GM19397 (cell line): Measurements from ENCODE around the gene LRRC42.
"Not testable (repeated sequence)": the region's sequence is repeated elsewhere in the genome, so short reads cannot be mapped to it uniquely, and the experiment has no call there.

ENCODE experiments used
- ATAC-seq: cut with Tn5 transposase; IDR thresholded peaks from one replicate; pipeline ENCODE4 v1.9.1; 2021; ENCODE audit warnings: mild to moderate bottlenecking, moderate library complexity; ENCODE audit not compliant: unreplicated experiment

LRRC42 gene

DNA sequence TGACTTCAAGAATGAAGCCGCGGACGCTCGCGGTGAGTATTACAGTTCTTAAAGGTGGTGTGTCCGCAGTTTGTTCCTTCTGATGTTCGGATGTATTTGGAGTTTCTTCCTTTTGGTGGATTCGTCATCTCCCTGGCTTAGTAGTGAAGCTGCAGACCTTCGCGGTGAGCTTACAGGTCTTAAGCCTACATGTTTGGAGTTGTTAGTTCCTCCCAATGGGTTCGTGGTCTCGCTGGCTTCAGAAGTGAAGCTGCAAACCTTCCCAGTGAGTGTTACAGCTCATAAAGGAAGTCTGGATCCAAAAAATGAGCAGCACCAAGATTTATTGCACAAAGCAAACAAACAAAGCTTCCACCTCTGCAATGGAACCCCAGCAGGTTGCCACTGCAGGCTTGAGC, 57.1 kb downstream of the LRRC42 start:
- ATAC-seq = no peak

DNA sequence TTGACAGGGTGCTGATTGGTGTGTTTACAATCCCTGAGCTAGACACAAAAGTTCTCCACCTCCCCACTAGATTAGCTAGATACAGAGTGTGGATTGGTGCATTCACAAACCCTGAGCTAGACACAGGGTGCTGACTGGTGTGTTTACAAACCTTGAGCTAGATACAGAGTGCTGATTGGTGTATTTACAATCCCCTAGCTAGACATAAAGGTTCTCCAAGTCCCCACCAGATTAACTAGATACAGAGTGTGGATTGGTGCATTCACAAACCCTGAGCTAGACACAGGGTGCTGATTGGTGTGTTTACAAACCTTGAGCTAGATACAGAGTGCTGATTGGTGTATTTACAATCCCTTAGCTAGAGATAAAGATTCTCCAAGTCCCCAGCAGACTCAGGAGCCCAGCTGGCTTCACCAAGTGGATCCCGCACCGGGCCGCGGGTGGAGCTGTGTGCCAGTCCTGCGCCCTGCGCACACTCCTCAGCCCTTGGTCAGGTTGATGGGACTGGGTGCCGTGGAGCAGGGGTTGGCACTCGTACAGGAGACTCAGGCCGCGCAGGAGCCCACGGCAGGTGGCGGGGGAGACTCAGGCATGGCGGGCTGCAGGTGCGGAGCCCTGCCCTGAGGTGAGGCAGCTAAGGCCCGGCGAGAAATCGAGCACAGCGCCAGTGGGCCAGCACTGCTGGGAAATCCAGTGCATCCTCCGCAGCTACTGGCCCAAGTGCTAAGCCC, 57.8 kb downstream of the LRRC42 start:
- not testable (repeated sequence) for ATAC-seq

DNA sequence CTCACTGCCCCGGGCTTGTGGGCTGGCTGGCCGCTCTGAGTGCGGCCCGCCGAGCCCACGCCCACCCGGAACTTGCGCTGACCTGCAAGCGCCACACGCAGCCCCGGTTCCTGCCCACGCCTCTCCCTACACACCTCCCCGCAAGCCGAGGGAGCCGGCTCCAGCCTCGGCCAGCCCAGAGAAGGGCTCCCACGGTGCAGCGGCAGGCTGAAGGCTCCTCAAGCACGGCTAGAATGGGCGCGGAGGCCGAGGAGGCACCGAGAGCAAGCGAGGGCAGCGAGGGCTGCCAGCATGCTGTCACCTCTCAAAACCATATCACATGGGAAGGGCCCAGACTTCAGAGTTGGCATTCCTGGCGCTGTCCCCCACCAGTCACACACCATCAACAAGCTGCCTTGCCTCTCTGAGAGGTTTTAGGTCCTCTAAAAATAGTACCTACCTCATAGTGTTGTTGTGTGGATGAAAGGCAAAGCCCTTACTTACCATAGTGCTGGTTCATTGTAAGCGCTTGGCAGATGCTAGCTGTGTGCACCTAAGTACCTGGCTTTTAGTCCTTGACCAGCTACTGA, 58.4 kb downstream of the LRRC42 start:
- ATAC-seq = no peak

DNA sequence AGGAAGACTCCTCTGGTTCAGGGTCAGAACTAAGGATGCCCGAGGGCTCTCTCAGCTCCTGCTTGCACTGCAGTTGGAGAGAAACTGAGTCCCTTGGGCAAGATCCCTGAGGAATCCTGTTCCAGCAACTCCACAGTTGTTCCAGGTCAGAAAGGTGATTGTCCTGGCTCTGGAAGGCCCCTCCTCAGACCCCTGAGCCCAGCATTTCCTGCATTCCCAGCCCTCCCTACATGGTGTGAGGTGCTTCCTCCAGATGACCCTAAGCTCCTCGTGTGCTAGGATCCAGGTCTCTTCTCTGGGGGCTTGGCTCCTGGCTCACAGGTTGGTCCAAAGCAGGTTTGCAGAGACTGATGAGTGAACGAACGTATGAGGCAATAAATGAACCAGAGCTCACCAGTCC, 60.4 kb downstream of the LRRC42 start:
- no peak for ATAC-seq

DNA sequence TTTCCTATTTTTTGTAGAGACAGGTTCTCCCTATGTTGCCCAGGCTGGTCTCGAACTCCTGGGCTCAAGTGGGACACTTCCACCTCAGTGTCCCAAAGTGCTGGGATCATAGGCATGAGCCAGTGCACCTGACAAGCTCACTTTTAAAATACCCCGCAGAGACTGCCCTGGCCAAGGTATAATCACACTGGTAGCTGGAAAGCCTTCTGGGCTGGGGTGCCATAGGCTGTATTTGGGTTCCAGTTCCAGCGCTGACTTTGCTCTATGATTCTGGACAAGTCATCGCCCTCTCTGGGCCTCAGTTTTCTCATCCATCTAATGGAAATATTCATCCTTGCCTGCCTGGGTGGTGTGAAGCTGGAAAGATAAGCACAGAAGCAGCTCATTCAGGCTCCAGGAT, 61.5 kb downstream of the LRRC42 start:
- no peak for ATAC-seq

DNA sequence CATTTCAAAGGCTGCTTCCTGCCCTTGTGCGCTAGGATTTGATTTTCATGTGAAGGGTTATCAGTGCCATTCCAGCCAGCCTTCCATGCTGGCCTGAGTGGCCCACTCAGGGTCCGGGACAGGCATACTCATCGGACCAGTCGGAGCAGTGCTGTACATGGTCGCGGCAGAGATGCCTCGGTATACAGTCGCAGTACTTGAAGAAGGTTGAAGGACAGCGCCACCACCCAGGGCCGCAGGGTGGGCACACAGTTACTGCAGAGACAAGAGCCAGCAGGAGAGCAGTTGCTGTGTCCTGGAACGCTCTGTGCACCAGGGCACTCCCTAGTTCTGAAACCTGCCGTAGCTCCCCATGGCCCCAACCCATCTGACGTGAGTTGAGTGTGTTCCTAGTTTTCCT, 62.7 kb downstream of the LRRC42 start:
- ATAC-seq = no peak

DNA sequence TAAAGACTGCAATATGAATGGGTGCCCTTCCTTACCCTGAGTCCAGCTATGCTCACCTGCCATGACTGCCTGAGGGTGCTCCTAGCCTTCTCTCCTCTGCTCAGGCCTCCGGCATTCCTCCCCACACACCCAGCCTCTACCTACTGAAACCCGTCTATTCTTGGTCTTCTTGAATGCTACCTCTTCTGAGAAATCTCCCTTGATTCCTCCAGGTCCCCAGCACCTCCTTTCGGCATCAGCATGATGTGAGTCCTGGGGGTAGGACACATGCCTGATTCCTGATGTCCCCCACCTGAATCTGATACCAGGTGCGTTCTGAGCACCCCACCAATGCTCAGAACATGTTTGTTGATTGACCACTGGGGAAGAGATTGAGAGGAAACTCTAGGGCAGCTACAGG, 63.3 kb downstream of the LRRC42 start:
- ATAC-seq = no peak

DNA sequence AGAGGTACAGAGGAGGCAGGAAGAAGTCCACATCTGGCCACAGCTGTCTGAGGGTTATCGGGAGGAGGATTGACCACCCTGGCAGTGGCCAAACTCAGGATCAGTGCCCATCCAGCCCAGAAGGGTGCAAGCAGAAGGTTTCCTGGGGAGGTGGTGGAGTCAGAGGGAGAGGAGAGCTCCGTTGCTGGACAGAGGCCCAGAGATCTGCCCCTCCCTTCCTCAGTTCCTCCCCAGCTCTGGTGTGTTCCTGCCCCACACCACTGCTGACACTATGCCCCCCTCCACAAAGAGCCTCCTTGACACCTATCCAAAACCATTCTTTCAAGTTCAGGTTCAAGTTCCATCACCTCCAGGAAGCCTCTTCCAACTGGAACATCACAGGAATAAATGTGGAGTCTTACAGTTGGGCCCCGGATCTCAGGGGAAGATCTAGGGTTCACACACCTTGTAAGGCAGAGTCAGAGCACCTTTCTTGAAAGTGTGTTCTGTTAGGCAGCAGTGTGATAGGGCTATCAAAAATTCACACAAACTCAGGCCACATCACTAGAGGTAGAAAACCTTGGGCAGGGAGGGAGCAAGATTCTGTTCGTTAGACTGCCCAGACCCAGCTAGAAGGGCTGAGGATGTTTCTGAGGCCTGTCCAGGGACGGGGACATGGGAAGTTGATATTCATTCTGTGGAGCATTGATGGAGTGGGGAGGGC, 64.4 kb downstream of the LRRC42 start:
- ATAC-seq = no peak

DNA sequence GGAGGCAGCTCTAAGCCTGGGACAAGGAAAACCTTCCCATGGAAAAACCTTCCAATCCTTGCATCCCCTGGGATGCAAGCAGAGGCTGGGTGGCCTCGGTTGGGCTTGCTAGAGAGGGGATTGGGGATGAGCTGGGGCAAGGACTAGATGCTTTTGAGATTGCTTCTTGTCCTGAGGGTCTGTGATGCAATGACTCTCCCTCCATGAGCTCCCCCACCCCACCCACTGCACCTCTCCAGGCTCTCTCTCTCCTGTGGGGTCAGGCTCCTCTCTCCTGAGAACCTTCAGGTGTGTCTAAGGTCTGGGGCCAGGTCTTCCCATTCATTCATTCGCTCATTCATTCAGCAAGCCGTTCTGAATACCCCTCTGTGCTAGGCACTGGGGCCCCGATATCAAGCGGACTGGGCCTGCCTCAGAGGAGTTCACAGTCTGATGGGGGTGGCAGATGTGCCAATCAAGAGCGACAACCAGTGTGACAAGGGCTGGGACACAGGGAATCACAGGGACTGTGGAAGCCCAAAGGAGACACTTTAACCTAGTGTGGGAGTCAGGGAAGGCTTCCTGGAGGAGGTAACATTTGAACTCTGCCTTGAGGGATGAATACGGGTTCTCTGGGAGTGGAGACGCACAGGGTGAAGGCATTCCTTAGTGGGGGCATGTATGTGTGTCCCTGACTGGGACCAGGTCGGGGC, 65.3 kb downstream of the LRRC42 start:
- ATAC-seq = no peak

DNA sequence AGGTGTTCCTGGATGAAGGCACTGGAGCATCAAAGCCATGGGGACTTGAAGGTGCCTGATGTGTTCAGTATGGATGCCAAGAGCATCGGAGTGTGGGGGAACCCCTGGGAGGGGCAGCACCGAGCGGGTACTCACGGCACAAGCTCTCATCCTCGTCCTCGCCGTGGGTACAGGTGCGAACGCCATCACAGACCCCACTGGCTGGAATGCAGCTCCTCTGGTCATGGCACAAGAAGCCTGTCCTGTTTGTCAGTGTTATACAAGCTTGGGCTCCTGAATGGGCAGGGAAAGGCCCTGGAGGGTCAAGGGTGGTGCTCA, 65.8 kb downstream of the LRRC42 start:
- ATAC-seq = no peak

DNA sequence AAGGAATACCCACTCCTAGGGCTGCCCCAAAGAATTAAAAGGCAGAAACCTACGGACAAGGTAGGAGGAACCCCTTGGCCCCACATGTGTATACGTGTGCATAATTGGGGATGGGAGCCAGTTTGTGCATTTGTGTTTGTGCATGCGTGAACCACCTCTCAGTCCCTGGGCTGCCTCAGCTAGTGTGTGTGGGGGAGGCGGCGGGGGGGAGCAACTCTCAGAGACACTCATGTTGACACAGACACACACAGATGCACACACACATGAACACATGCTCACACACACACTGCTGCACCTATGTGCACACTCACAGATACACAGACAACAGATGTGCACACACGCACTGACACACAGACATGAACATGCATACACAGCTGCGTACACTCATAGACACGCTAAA, 66.7 kb downstream of the LRRC42 start:
- no peak for ATAC-seq

DNA sequence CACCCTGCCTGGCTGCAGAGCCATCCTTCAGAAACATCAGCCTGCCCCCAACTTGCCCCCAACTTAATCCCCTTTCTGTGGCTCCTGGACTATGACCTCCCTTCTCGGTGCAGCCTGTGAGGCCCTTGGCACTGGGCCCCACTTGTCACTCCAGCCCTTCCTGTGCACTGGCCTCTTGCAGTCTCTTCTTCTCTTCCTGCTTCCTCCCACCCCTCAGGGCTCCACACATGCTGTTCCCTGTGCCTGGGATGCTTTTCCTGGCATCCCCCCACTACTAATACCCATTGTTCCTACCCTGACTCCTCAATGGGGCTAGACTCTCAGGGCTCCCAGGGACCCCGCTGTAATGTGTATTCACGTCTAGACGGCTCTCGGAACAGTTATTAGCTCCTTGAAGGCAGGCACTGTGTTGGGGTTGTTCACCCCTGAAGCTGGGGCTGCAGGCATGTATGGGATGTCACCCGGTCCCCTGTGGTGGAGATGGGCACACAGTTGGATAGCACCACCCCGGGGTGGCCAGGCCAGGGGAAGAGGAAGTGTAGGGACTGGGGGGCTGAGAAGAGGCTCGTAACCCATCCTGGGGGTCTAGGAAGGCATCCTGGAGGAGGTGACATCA, 67.4 kb downstream of the LRRC42 start:
- no peak for ATAC-seq

DNA sequence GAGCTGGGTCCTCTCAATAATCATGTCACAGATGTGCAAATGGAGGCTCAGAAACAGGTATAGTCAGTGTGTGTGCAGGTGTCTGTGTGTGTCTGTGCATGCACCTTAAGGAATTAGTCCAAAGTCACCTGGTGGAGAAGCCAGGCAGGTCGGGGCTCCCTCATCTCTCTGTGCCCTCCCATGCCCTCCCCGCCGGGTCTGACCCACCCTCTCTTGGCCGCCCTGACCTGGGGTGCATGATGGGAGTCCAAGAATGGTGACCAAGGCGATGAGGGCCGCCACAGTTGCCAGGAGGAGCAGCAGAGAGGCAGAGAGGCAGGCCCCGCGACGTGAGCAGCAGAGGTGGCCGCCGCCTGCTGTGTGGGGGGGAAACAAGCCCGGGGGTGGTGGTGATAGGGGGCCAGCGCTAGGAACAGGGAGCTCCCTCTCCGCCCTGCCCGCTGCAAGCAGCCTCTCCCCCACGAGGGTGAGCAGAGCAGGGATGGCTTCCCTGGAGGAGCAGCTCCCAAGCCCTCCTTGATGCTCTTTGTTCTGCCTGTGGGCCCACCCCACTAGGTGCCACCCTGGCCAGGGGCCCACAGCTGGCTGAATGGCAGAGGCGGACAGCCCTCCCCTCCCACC, 68.0 kb downstream of the LRRC42 start:
- ATAC-seq = no peak

DNA sequence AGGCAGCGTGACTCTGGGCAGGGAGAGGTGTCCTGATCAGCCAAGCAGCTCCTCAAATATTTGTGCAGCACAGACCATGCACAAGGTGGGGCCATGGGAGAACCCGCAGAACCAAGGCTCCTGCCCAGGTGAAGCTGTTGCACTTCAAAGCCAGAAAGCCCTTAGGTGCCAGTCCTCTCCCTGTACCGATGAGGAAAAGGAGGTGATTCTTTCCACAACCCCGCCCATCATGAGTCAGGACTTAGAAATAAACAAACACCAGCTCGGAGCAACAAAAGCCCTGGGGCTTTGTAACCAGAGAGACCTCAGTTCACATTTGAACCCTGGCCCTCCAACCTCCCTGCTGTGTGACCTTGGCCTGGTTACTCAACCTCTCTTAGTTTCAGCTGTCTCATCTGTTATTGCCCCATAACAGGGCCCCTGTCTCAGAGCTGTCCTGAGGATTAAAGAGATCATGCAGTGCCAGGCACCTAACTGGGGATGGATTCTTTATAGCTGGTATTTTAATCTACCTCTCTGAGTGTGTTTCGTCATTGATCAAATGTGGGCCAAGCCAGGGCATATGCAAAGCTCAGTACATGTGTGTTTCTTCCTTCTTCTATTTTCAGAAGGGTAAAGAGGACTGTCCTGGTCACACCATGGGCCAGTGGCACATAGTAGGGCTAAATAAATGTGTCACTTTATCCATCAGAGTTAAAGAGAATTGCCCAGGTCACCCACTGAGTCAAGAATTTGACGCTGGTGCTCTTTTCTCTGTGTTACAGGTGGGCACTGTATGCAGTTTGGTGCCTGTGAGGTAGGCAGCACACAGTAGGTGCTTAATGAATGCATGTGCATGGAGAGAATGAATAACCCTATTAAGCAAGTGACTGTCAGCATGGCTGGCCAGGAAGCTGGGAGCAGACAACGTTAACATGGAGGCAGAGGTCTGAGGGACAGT, 70.5 kb downstream of the LRRC42 start:
- no peak for ATAC-seq
